WI38 (cell line): Measurements from ENCODE around the gene BAIAP2.
"Not testable (repeated sequence)": the region's sequence is repeated elsewhere in the genome, so short reads cannot be mapped to it uniquely, and the experiment has no call there.

Source experiments
- H3K4me3 ChIP-seq: 2 replicates; pipeline ENCODE4 v1.5.1; 2011; ENCODE audit warnings: low read depth, mild to moderate bottlenecking, control low read depth, low read length
- TF ChIP-seq, protein P1 (sequence below): IDR thresholded peaks from 2 replicates; pipeline ENCODE4 v1.5.1; 2012; ENCODE audit warnings: low read depth, mild to moderate bottlenecking, control low read depth, low read length

Gene BAIAP2

DNA sequence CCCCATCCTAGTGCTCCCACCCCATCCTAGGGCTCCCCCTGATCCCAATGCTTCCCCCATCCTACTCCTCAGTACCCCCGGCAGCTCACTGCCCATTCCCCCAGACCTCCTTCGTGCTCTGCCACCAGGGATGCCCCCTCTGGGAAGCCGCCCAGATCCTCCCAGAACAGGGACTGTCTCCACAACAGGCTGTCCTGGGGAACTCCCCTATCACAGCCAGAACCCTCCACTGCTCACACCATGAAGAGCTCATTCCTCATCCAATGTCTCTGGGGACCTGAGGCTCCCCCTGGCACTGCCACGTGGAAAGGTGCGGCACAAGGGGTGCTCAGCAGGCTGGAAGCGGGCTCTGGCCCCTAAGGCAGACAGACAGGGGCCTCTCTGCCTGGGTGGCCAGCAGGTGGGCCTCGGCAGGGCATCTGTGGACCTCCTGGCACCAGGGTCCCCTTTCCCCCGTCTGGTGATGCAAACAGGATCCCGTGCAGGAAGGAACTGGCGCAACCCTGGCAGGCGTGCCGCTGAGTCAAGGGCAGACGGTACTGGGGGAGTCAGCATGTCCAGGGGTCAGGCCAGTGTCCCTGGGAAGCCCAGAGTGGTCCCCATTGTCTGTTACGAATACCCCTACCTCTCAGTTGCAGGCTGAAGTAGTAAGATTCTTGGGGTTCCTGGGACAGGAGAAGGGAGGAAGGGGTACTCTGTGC lies 115.6 kb downstream of the BAIAP2 start:
- H3K4me3 ChIP-seq: no peak overlapping the region
- TF ChIP-seq, protein P1, sequence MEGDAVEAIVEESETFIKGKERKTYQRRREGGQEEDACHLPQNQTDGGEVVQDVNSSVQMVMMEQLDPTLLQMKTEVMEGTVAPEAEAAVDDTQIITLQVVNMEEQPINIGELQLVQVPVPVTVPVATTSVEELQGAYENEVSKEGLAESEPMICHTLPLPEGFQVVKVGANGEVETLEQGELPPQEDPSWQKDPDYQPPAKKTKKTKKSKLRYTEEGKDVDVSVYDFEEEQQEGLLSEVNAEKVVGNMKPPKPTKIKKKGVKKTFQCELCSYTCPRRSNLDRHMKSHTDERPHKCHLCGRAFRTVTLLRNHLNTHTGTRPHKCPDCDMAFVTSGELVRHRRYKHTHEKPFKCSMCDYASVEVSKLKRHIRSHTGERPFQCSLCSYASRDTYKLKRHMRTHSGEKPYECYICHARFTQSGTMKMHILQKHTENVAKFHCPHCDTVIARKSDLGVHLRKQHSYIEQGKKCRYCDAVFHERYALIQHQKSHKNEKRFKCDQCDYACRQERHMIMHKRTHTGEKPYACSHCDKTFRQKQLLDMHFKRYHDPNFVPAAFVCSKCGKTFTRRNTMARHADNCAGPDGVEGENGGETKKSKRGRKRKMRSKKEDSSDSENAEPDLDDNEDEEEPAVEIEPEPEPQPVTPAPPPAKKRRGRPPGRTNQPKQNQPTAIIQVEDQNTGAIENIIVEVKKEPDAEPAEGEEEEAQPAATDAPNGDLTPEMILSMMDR: no peak

DNA sequence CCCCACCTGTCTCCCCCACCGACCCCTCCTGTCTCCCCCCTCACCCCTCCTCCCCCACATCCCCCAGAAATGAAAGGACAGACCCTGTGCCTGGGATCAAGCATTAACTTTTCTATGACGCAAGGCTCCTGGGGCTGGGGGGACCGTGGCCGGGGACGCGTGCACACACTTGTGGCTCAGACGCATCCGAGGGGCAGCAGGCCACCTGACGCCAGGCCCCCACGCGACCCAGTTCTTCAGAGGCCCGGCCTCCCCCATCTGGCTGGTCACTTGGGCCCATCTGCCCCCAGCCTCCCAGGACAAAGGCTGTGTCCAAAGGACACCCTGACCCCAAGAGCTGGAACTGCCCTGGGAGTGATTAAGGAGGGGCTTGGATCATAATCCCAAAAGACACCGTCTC lies 116.3 kb downstream of the BAIAP2 start:
- TF ChIP-seq, protein P1: no peak
- H3K4me3 ChIP-seq: no peak overlapping the region

DNA sequence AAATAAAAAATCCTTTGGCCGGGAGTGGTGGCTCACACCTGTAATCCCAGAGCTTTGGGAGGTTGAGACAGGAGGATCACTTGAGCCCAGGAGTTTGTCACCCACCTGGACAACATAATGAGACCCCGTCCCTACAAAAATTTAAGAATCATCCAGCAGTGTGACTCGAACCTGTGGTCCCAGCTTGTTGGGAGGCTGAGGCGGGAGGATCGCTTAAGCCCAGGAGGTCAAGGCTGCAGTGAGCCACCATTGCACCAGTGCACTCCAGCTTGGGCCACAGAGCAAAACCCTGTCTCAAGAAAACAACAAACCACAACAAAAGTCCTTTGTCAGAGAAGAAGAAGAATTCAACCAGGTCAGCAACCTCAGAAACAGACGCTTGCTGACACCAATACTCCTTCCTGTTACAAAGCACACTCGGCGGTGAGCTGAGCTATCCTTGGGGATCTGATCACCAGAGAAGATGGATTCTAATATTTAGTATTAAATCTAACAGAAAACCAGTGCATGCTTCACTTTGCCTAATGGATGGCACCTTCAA lies 117.4 kb downstream of the BAIAP2 start:
- TF ChIP-seq, protein P1: no peak
- H3K4me3 ChIP-seq: no peak overlapping the region

DNA sequence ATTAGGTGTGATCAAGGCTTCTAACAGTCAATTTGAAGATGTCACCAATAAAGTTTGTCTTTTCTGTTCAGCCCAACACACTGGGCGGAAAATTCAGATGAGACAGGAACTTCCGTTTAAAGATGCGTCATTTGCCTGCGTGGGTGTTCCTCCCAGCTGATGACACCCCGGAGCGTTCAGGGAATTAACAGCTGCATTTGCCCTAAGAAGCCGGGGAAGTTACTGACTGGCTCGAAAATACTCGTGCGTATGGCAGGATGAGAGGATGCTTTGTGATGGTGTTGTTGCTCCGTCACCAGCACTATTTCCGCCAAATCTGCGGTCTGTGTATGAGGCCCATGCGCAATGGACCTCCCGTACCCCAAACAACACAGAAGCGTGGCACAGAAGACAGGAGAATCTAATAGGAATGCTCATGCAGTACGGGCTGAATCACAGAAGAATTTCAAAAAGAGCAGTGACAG lies 118.4 kb downstream of the BAIAP2 start:
- no peak overlapping the region for H3K4me3 ChIP-seq
- TF ChIP-seq, protein P1: no peak

DNA sequence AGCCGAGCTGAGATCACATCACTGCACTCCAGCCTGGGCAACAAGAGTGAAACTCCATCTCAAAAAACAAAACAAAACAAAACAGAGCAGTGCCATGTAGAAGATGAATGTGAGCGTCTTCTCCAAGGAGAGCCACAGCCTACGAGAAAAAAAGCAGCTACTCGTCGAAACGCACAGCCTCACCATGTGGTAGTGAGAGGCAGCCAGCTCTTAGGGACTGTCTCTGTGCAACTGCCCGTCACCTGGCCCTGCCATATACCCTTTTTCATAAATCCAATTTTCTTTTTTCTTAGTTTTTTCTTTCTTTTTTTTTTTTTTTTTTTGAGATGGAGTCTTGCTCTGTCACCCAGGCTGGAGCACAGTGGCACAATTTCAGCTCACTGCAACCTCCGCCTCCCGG lies 119.1 kb downstream of the BAIAP2 start:
- H3K4me3 ChIP-seq: not testable (repeated sequence)

DNA sequence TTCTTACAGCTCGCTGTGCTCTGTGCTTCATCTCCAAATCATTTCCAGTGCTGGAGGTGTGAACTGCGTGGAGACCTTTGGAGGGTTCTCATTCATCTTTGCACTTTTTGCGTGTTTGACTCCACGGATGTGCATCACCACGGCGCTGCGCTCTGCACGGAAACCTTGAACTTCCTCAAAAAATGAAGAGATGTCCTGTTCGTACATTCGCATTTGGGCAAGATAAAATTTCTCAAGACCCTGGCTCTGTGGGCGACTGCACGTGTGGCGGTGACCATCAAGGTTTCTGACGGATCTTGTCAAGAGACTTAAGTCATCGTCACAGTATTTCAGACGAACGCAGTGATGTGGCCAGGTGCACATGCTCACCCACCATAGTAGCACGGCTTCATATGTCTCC lies 120.0 kb downstream of the BAIAP2 start:
- TF ChIP-seq, protein P1: no peak
- H3K4me3 ChIP-seq: no peak overlapping the region

DNA sequence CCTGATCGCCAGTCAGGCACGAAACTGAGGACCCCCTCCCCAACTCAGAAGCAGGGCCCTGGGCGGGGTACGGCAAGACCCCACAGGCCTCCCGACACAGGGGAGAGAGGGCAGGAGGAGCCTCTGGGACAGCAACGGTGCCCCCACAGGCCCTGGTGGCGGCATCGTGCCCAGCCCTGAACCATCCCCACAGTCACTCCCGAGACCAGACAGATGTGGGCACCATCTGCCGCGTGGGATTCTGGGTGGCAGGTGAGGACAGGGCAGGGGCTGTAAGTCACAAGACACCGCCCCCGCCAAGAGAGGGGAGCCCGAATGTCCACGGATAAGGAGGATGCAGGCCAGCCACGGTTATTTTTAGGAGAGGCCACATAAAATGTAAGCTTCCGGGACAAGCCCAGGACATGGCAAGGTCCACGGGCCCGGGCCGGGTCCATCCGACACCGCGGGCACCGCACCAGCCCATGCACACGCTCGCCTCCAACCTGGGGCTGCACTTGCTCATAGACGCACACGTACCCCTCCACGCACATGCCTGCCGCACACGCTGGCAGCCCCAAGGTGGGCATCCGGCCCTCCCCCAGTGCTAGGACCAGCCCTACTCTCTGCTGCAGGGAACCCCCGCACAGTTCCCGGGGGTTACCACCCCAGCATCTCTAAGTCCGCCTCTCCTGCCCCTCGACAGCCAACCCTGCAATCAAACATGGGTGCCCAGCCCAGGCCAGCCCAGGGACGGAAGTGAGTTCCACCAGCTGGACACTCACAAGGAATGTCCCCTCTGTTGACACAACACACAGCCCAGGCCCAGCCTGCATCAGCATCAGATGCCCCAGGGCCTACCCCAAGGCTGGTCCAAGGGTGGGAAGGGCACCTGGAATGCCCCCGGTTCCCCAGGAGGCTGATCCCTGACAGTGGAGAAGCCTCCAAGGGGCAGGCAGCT lies 122.2 kb downstream of the BAIAP2 start:
- TF ChIP-seq, protein P1: no peak

More for the DNA sequence above, 122.2 kb downstream of the BAIAP2 start:
- H3K4me3 ChIP-seq: no peak overlapping the region
